ENCODE data around the gene CEND1. TPM values are rescaled to one million over a fixed set of nuclear protein-coding genes. Genes with fewer than 3 reads are reported as not detected.

CEND1 gene
- total and polyA plus RNA-seq, 2 of the 13 experiments (the other 11 are each of a cell fraction or from before 2014, with no cell fraction given): not detected

GRCh38 chr11:803770-804598 is 14.1 kb upstream of the CEND1 start (continued):
- TF ChIP-seq MYPOP (CRISPR knock-in tag; IDR thresholded peaks at IDR 0.05) (no peak), MTF2 (CRISPR knock-in tag; IDR thresholded peaks at IDR 0.05; ENCODE audit: borderline replicate concordance) (no peak), ZNF274 (CRISPR knock-in tag; IDR thresholded peaks at IDR 0.05) (0 out of 2 replicates have a peak, but pooled peaks have one; percentile 12), ZNF12 (CRISPR knock-in tag; IDR thresholded peaks at IDR 0.05) (no peak), NPAS2 (CRISPR knock-in tag; IDR thresholded peaks at IDR 0.05; ENCODE audit: borderline replicate concordance) (no peak), POLR2A (IDR thresholded peaks at IDR 0.05; ENCODE audit: insufficient read depth in 1 of 2, low read depth in 2 of 2, low read length in 2 of 2) (no peak), ZNF264 (CRISPR knock-in tag; IDR thresholded peaks at IDR 0.05) (no peak), NFIC (IDR thresholded peaks at IDR 0.05; ENCODE audit: low read length) (no peak), PLRG1 (conservative IDR thresholded peaks at IDR 0.05) (no peak), SATB2 (CRISPR knock-in tag; IDR thresholded peaks at IDR 0.05) (no peak), ZNF143 (CRISPR knock-in tag; IDR thresholded peaks at IDR 0.05) (no peak), ARNT2 (CRISPR knock-in tag; IDR thresholded peaks at IDR 0.05; ENCODE audit: low read depth) (no peak), ARNT (IDR thresholded peaks at IDR 0.05) (no peak), AFF4 (CRISPR knock-in tag; IDR thresholded peaks at IDR 0.05) (no peak), ZNF260 (CRISPR knock-in tag; IDR thresholded peaks at IDR 0.05; ENCODE audit: borderline replicate concordance, low read depth) (no peak), ZNF710 (CRISPR knock-in tag; IDR thresholded peaks at IDR 0.05; ENCODE audit: borderline replicate concordance) (no peak)
- TF ChIP-seq, protein P1, sequence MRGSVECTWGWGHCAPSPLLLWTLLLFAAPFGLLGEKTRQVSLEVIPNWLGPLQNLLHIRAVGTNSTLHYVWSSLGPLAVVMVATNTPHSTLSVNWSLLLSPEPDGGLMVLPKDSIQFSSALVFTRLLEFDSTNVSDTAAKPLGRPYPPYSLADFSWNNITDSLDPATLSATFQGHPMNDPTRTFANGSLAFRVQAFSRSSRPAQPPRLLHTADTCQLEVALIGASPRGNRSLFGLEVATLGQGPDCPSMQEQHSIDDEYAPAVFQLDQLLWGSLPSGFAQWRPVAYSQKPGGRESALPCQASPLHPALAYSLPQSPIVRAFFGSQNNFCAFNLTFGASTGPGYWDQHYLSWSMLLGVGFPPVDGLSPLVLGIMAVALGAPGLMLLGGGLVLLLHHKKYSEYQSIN (CRISPR knock-in tag; IDR thresholded peaks at IDR 0.05; ENCODE audit: borderline replicate concordance): no peak
- TF ChIP-seq, protein P2, sequence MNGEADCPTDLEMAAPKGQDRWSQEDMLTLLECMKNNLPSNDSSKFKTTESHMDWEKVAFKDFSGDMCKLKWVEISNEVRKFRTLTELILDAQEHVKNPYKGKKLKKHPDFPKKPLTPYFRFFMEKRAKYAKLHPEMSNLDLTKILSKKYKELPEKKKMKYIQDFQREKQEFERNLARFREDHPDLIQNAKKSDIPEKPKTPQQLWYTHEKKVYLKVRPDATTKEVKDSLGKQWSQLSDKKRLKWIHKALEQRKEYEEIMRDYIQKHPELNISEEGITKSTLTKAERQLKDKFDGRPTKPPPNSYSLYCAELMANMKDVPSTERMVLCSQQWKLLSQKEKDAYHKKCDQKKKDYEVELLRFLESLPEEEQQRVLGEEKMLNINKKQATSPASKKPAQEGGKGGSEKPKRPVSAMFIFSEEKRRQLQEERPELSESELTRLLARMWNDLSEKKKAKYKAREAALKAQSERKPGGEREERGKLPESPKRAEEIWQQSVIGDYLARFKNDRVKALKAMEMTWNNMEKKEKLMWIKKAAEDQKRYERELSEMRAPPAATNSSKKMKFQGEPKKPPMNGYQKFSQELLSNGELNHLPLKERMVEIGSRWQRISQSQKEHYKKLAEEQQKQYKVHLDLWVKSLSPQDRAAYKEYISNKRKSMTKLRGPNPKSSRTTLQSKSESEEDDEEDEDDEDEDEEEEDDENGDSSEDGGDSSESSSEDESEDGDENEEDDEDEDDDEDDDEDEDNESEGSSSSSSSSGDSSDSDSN (CRISPR knock-in tag; IDR thresholded peaks at IDR 0.05): peak; percentile 44; the same call in 1 of the 2 replicates

Data from HepG2 (cell line).